ENCODE results near the gene PKNOX1.

- TF ChIP-seq POLR2A (IDR thresholded peaks at IDR 0.05) (no peak), POLR2AphosphoS5 (IDR thresholded peaks at IDR 0.05; ENCODE audit: insufficient read depth in 1 of 2, low read depth in 1 of 2) (no peak), CTCF (IDR thresholded peaks at IDR 0.05) (no peak)
These were observed 42.4 kb downstream of the PKNOX1 start for GRCh38 chr21:43016728-43017127.

All from vagina (tissue), 2 donors.